Esophagus (tissue), 2 donors: ENCODE data around the gene MALRD1. TPM values are rescaled to one million over a fixed set of nuclear protein-coding genes. Genes with fewer than 3 reads are reported as not detected.
"Not testable (repeated sequence)": the region's sequence is repeated elsewhere in the genome, so short reads cannot be mapped to it uniquely, and the experiment has no call there.

Source experiments
- H3K27ac ChIP-seq, 2 donors: one replicate each; pipeline ENCODE4 v1.5.1; 2013; ENCODE audit warnings: low read depth in 2 of 2, mild to moderate bottlenecking in 2 of 2, inconsistent platforms in 1 of 2, low read length in 1 of 2, moderate library complexity in 1 of 2
- H3K27me3 ChIP-seq, 2 donors: one replicate each; pipeline ENCODE4 v1.6.1; 2013; ENCODE audit warnings: low read length in 2 of 2, control low read depth in 1 of 2, mild to moderate bottlenecking in 1 of 2; ENCODE audit not compliant: insufficient read depth in 2 of 2, control insufficient read depth in 1 of 2
- H3K36me3 ChIP-seq, 2 donors: one replicate each; pipeline ENCODE4 v1.6.1; 2013; ENCODE audit warnings: low read length in 1 of 2; ENCODE audit not compliant: control insufficient read depth in 2 of 2, insufficient read depth in 2 of 2
- H3K4me1 ChIP-seq, 2 donors: one replicate each; pipeline ENCODE4 v1.6.1; 2013; ENCODE audit warnings: low read length in 1 of 2; ENCODE audit not compliant: control insufficient read depth in 2 of 2, insufficient read depth in 2 of 2
- H3K4me3 ChIP-seq, 2 donors: one replicate each; pipeline ENCODE4 v1.5.1; 2013; ENCODE audit warnings: low read length in 2 of 2, mild to moderate bottlenecking in 2 of 2, low read depth in 1 of 2, moderate library complexity in 1 of 2
- H3K9me3 ChIP-seq, 2 donors: one replicate each; pipeline ENCODE4 v1.6.1; 2013; ENCODE audit warnings: mild to moderate bottlenecking in 2 of 2, low read depth in 1 of 2, low read length in 1 of 2, moderate library complexity in 1 of 2; ENCODE audit not compliant: control insufficient read depth in 2 of 2, insufficient read depth in 1 of 2
- WGBS, 2 donors: extraction: QIAGEN DNeasy Blood & Tissue Kit; methylation state at CpG; one replicate each; pipeline ENCODE4 v1.1.7; 2013; 5-methylcytosine and 5-hydroxymethylcytosine counted together
- polyA plus RNA-seq, 2 donors: library from polyadenylated mRNA; stranded (reverse); fragments of 200-250 nt; gene quantifications; one replicate each; pipeline ENCODE4 v1.2.3, GENCODE V29; 2013
- donor health status: healthy with polysubstance abuse.
- donor health status: Bipolar disorder and iron deficiency.

The MALRD1 gene
- polyA plus RNA-seq, 2 donors, result 0.07 to 0.14 TPM

DNA sequence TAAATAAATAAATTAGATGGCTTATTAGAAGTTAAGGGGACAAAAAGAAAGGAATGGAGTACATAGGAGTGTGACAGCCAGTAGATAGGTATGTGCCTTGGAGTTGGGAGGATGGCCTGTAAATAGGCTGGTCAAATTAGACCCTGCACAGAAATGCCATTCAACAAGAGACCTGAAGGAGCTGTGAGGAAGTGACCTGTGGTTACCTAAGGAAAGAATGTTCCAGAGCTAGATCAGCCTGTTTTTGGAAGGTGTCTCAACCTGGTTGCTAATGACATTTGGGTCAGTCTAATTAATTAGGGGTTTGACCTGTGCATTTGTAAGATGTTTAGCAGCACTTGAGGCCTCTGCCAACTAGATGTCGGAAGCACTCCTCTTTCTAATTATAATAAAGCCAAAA lies 452.4 kb downstream of the MALRD1 start:
- Histone ChIP-seq H3K9me3 (no peaks in the 10 kb centered on the region), H3K27ac (no peak overlapping the region), H3K27me3 (no peaks in the 10 kb centered on the region), H3K36me3 (no peaks in the 10 kb centered on the region), H3K4me1 (no peaks in the 10 kb centered on the region), H3K4me3 (no peak overlapping the region)
- 57 to 71% methylated on average over 1 of the region's 1 CpG for WGBS, 2 donors

DNA sequence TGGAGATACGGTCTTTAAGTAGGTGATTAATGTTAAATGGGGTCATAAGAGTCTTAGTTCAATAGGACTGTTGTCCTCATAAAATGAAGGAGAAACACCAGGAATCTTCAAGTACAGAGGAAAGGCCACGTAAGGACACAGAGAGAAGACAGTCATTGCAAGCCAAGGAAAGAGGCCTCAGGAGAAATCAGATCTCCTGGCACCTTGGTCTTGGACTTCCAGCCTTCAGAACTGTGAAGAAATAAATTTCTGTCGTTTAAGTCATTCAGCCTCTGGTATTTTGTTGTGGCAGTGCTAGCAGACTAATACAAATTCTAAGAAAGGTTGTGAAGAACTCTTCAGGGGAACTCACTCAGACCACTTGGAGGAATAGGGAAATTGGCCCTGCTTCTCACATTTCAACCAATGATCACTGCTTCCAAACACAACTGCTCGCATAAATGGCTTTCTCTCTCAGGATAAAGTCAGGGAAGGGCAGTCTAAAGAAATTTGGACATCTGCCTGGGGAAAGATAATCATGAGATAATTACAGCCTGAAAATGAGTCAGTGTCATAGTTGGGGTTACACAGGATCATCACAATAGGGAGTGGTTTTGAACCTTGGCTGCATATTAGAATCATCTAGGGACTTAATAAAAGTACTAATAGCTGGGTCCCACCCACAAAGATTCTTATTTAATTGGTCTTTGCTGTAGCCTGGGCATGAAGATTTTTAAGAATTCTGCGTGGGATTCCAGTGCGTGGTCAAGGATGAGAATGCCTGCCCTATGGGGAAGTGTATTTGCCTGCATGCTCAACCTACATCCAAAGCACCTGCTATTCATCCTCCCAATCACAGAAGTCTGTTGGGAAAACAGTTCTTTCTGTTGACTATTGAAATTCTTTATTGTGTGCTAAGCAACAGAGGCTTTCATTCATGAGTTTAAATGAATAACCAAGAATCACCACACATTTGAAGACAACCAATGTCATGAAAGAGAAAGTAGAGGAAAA lies 457.0 kb downstream of the MALRD1 start:
- H3K4me3 ChIP-seq, result no peak overlapping the region
- 83 to 84% methylated on average over 6 of the region's 6 CpGs for WGBS, 2 donors
- no peaks in the 10 kb centered on the region for H3K36me3 ChIP-seq
- H3K4me1 ChIP-seq, result no peaks in the 10 kb centered on the region
- no peaks in the 10 kb centered on the region for H3K9me3 ChIP-seq
- H3K27ac ChIP-seq, result no peak overlapping the region
- no peaks in the 10 kb centered on the region for H3K27me3 ChIP-seq

DNA sequence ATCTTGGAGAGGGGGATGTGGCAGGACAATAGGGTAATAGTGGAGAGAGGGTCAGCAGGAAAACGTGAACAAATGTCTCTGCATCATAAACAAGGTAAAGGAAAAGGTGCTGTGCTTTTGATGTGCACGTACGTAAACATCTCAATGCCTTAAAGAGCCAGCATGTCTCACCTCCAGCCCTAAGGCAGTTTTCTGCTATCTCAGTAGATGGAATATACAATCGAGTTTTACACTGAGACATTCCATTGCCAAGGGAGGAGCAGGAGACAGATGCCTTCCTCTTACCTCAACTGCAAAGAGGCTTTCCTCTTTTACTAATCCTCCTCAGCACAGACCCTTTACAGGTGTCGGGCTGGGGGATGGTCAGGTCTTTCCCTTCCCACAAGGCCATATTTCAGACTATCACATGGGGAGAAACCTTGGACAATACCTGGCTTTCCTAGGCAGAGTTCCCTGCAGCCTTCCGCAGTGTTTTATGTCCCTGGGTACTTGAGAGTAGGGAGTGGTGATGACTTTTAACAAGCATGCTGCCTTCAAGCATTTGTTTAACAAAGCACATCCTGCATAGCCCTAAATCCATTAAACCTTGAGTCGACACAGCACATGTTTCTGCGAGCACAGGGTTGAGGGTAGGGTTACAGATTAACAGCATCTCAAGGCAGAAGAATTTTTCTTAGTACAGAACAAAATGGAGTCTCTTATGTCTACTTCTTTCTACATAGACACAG lies 461.6 kb downstream of the MALRD1 start:
- not testable (repeated sequence) for H3K9me3 ChIP-seq, H3K36me3 ChIP-seq, H3K4me3 ChIP-seq, H3K27me3 ChIP-seq, H3K27ac ChIP-seq, H3K4me1 ChIP-seq
- 43 to 51% methylated on average over 8 of the region's 8 CpGs for WGBS, 2 donors

DNA sequence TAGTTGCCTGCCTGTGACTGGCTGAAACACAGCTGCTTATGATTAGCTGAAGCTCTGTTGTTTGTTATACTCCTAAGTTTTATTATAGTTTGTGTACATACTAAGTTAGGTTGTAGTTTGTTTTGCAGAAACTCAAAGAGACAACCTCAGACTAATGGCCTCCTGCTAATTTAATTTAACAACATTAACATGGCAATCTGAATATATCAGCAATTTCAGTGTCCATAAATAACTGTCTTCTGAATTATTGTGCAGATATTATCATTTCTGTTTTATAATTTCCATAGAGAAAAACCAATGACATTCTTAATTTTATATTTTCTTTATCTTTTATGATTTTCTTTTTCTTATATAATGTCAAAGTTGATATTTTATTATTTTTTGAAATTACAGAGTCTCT lies 469.5 kb downstream of the MALRD1 start:
- Histone ChIP-seq H3K4me1 (no peaks in the 10 kb centered on the region), H3K36me3 (no peaks in the 10 kb centered on the region), H3K4me3 (no peak overlapping the region), H3K27me3 (no peaks in the 10 kb centered on the region), H3K27ac (no peak overlapping the region), H3K9me3 (no peaks in the 10 kb centered on the region)

DNA sequence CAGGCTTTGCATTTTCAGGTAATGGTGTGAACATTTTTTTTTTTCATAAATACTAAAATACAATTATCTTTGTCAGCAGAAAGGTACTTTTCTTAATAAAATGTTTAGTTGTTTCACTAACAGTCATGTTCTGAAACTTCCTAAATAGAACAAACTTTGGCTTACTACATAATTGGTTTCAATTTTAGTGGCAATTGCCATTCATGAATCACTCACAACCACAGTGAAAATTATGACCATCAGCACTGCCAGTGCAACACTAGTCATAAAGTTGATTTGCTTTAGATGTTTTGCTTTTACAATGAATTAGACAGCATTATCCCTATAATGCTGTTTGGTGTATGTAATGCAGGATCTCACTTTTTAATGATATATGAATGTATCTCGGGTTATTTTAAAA lies 470.0 kb downstream of the MALRD1 start:
- WGBS, 2 donors, result 86 to 93% methylated on average over 1 of the region's 1 CpG
- Histone ChIP-seq H3K27ac (no peak overlapping the region), H3K4me1 (no peaks in the 10 kb centered on the region), H3K4me3 (no peak overlapping the region), H3K36me3 (no peaks in the 10 kb centered on the region), H3K27me3 (no peaks in the 10 kb centered on the region), H3K9me3 (no peaks in the 10 kb centered on the region)

DNA sequence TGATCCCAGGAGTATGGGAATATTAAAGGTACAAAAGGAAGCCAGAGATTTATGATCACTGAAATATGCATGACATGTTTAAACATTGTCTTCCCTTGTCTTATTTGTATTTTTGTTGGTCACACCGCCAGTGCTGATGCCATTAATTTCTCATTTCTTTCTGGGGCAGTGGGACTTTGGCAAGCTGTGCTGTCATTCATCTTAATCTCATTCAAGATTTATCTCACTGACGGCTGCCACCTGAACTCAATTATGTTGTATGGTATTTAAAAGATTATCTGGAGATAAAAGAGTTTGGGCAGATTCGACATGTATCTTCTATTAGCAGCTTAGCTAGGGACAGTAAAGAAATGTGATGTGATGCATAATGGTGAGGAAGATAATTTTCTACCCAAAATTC lies 482.7 kb downstream of the MALRD1 start:
- Histone ChIP-seq H3K27ac (no peak overlapping the region), H3K27me3 (no peaks in the 10 kb centered on the region), H3K9me3 (no peaks in the 10 kb centered on the region), H3K4me1 (no peaks in the 10 kb centered on the region), H3K4me3 (no peak overlapping the region), H3K36me3 (no peaks in the 10 kb centered on the region)
- WGBS, 2 donors, result 34 to 40% methylated on average over 3 of the region's 3 CpGs

DNA sequence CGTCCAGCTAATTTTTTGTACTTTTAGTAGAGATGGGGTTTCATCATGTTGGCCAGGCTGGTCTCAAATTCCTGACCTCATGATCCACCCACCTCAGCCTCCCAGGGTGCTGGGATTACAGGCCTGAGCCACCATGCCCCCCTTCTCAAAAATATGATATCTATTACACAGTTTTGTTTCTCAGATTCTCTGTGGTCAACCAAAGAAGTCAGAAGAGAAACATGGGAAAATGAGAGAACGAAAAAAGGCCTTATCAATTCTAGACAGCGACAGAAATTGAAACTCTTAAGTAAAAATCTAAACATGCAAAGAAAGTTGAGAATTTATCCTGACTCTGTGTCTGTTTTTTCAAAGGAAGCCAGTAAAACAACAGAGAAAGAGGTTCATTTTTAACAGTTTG lies 483.8 kb downstream of the MALRD1 start:
- H3K9me3 ChIP-seq, result no peaks in the 10 kb centered on the region
- no peaks in the 10 kb centered on the region for H3K36me3 ChIP-seq
- no peaks in the 10 kb centered on the region for H3K4me1 ChIP-seq
- 81 to 84% methylated on average over 3 of the region's 3 CpGs for WGBS, 2 donors
- no peak overlapping the region for H3K27ac ChIP-seq
- H3K4me3 ChIP-seq, result no peak overlapping the region
- no peaks in the 10 kb centered on the region for H3K27me3 ChIP-seq

DNA sequence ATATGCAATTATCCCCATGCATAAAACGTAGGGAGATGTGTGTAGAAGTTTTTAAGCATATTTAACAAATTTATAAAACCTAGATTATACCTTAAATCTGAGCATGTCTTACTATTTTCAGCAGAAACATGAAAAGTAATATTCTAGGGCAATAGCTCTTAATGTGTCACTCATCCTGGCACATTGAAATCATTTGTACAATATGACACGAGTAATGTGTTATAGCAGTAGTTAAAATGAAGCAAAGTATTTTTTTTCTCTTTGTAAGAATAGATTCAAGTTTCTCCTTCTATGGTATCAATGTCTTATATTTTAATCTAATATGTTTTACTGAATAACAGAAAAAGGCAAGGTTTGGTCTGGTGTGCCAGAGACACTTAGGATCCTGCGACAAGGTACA lies 492.7 kb downstream of the MALRD1 start:
- Histone ChIP-seq H3K27ac (no peak overlapping the region), H3K27me3 (no peaks in the 10 kb centered on the region), H3K4me3 (no peak overlapping the region), H3K36me3 (no peaks in the 10 kb centered on the region), H3K4me1 (no peaks in the 10 kb centered on the region), H3K9me3 (no peaks in the 10 kb centered on the region)
- WGBS, 2 donors, result 56 to 60% methylated on average over 3 of the region's 3 CpGs

DNA sequence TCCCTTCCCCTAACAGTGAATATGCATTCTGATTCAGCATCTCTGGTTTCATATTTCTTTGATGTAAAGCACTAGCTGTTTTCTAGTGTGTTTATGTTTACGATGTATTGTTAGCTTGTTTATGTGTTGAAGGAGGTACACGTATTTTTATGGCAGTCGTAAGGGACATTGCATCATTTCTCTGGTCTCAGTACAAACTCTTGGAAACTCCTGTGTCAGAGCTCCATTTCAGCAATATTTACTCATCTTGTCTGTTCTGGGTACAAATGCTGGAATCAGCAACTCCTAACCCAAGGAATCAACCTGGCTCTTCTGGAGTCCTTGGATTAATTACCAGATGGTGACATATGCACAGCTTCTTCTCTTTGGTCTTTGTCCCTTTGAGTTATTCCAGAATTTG lies 497.6 kb downstream of the MALRD1 start:
- Histone ChIP-seq H3K4me1 (no peaks in the 10 kb centered on the region), H3K4me3 (no peak overlapping the region), H3K27ac (no peak overlapping the region), H3K27me3 (no peaks in the 10 kb centered on the region), H3K36me3 (no peaks in the 10 kb centered on the region), H3K9me3 (no peaks in the 10 kb centered on the region)
- WGBS, 2 donors, result 77 to 86% methylated on average over 3 of the region's 3 CpGs
